Measurements from ENCODE around the gene SLC28A2.

The SLC28A2 gene

DNA sequence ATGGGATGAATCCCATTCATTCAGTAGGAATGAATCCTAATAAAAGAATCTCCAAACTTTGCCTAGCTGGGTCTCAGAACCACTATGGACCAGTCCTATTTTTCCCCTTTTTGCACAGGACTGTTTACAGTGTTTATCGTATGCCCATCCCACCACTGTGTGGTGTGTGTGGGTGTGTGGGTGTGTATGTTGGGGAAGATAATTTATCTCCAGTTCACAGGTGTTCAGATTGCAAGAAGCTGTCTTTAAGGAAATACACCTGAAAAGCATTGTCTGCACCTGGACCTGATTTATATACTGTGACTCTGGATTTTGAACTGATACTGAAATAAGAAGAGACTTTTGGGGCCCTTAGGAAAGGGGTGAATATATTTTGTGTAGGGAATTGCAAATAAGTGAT, 39.5 kb upstream of the SLC28A2 start:
- Histone ChIP-seq H3K79me2 (ENCODE audit: control insufficient read depth, low read length) (no peaks in the 10 kb centered on the region), H3K36me3 (ENCODE audit: control insufficient read depth, low read length) (no peaks in the 10 kb centered on the region), H3K9me3 (ENCODE audit: control insufficient read depth, insufficient read depth, low read length) (no peaks in the 10 kb centered on the region), H3K4me3 (ENCODE audit: low read length) (no peak overlapping the region), H4K20me1 (ENCODE audit: control insufficient read depth, insufficient read depth, low read depth, low read length) (no peaks in the 10 kb centered on the region), H3K9me2 (replicated peaks; ENCODE audit: control insufficient read depth, low read length) (no peaks in the 10 kb centered on the region), H3K27ac (ENCODE audit: low read depth, low read length) (no peak overlapping the region), H3K4me2 (ENCODE audit: low read length) (no peak overlapping the region), H3K4me1 (ENCODE audit: control insufficient read depth, low read length) (no peaks in the 10 kb centered on the region), H3K27me3 (ENCODE audit: control insufficient read depth, low read length) (peaks cover 6% of the 10 kb centered on the region; the same call in 1 of the 2 replicates), H3F3A (ENCODE audit: control insufficient read depth, insufficient read depth) (no peaks in the 10 kb centered on the region)
- no peak for TF ChIP-seq EZH2phosphoT487 (IDR thresholded peaks at IDR 0.05; ENCODE audit: borderline replicate concordance, low read length)
- TF ChIP-seq, protein P1, sequence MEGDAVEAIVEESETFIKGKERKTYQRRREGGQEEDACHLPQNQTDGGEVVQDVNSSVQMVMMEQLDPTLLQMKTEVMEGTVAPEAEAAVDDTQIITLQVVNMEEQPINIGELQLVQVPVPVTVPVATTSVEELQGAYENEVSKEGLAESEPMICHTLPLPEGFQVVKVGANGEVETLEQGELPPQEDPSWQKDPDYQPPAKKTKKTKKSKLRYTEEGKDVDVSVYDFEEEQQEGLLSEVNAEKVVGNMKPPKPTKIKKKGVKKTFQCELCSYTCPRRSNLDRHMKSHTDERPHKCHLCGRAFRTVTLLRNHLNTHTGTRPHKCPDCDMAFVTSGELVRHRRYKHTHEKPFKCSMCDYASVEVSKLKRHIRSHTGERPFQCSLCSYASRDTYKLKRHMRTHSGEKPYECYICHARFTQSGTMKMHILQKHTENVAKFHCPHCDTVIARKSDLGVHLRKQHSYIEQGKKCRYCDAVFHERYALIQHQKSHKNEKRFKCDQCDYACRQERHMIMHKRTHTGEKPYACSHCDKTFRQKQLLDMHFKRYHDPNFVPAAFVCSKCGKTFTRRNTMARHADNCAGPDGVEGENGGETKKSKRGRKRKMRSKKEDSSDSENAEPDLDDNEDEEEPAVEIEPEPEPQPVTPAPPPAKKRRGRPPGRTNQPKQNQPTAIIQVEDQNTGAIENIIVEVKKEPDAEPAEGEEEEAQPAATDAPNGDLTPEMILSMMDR (IDR thresholded peaks at IDR 0.05; ENCODE audit: low read depth, low read length, poor library complexity, severe bottlenecking): no peak

DNA sequence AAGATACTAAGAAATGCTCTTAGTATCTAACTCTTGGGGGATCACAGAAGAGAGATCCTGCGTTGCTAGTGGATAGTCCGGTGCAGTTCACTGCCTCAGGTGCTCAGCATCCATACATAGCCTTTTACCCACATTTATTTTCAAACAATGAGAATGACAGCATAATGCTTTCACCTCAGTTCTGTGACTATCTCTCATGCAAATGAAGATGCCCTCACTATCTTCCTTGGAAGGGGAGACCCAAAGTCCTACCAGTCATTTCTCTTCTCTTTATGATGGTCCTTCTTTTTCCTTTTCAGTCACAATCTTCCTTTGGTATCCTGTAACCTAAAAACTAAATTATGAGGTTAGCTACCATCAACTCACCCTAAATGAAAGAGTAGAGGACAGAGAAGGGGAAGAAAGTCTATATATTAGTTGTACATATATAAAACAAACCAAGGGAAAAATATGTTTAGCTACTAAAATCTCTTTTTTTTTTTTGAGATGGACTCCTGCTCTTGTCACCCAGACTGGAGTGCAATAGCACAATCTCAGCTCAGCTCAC, 30.9 kb upstream of the SLC28A2 start:
- no peaks in the 10 kb centered on the region for H3F3A ChIP-seq (ENCODE audit: control insufficient read depth, insufficient read depth)
- H3K27ac ChIP-seq (ENCODE audit: low read depth, low read length): no peak overlapping the region
- no peaks in the 10 kb centered on the region for H3K79me2 ChIP-seq (ENCODE audit: control insufficient read depth, low read length)
- no peaks in the 10 kb centered on the region for H3K9me2 ChIP-seq (replicated peaks; ENCODE audit: control insufficient read depth, low read length)
- no peak overlapping the region for H3K4me3 ChIP-seq (ENCODE audit: low read length)
- no peaks in the 10 kb centered on the region for H3K4me1 ChIP-seq (ENCODE audit: control insufficient read depth, low read length)
- no peaks in the 10 kb centered on the region for H3K9me3 ChIP-seq (ENCODE audit: control insufficient read depth, insufficient read depth, low read length)
- TF ChIP-seq EZH2phosphoT487 (IDR thresholded peaks at IDR 0.05; ENCODE audit: borderline replicate concordance, low read length): no peak
- TF ChIP-seq, protein P1 (IDR thresholded peaks at IDR 0.05; ENCODE audit: low read depth, low read length, poor library complexity, severe bottlenecking): no peak
- peaks cover 22% of the 10 kb centered on the region for H3K27me3 ChIP-seq (ENCODE audit: control insufficient read depth, low read length)
- H4K20me1 ChIP-seq (ENCODE audit: control insufficient read depth, insufficient read depth, low read depth, low read length): no peaks in the 10 kb centered on the region
- H3K4me2 ChIP-seq (ENCODE audit: low read length): no peak overlapping the region
- no peaks in the 10 kb centered on the region for H3K36me3 ChIP-seq (ENCODE audit: control insufficient read depth, low read length)

DNA sequence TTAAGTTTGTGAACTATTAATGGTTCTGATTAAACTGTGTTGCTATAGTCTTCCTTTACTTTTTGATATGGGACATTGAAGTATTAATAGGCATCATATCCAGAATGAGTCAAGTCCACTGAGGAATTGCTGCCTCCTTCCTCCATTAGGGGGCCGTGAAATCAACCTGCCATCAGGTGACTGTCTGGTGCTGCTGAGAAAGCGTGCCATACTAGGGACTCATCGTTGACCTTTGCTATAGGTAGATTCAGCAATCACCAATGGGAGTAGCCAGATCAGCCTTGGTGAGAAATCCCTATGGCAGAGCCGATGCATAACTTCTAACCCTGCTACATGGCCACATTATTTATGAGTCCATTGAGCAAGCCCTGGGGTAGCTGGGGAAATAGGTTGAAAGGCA, 30.1 kb upstream of the SLC28A2 start:
- no peaks in the 10 kb centered on the region for H3K9me2 ChIP-seq (replicated peaks; ENCODE audit: control insufficient read depth, low read length)
- no peaks in the 10 kb centered on the region for H3F3A ChIP-seq (ENCODE audit: control insufficient read depth, insufficient read depth)
- no peaks in the 10 kb centered on the region for H3K36me3 ChIP-seq (ENCODE audit: control insufficient read depth, low read length)
- TF ChIP-seq EZH2phosphoT487 (IDR thresholded peaks at IDR 0.05; ENCODE audit: borderline replicate concordance, low read length): no peak
- TF ChIP-seq, protein P1 (IDR thresholded peaks at IDR 0.05; ENCODE audit: low read depth, low read length, poor library complexity, severe bottlenecking): no peak
- H3K27me3 ChIP-seq (ENCODE audit: control insufficient read depth, low read length): peaks cover 22% of the 10 kb centered on the region
- no peaks in the 10 kb centered on the region for H3K79me2 ChIP-seq (ENCODE audit: control insufficient read depth, low read length)
- H3K4me2 ChIP-seq (ENCODE audit: low read length): no peak overlapping the region
- H3K4me1 ChIP-seq (ENCODE audit: control insufficient read depth, low read length): no peaks in the 10 kb centered on the region
- H4K20me1 ChIP-seq (ENCODE audit: control insufficient read depth, insufficient read depth, low read depth, low read length): no peaks in the 10 kb centered on the region
- no peak overlapping the region for H3K4me3 ChIP-seq (ENCODE audit: low read length)
- H3K27ac ChIP-seq (ENCODE audit: low read depth, low read length): no peak overlapping the region
- H3K9me3 ChIP-seq (ENCODE audit: control insufficient read depth, insufficient read depth, low read length): no peaks in the 10 kb centered on the region
